CD14-positive monocyte (primary cell): ENCODE results near the gene FAM50B. TPM values are rescaled to one million over a fixed set of nuclear protein-coding genes. Genes with fewer than 3 reads are reported as not detected.

Source experiments
- DNase-seq, 3 donors: peaks; one replicate each; pipeline ENCODE4 v3.0.0-alpha.2; 2011 to 2022
- H2AFZ ChIP-seq: 2 replicates; pipeline ENCODE4 v1.6.0; 2012; ENCODE audit warnings: mild to moderate bottlenecking, low read depth, low read length, inconsistent platforms; ENCODE audit not compliant: insufficient read depth, poor library complexity, severe bottlenecking
- H3K27ac ChIP-seq, 2 donors: 1 replicate in 1 of 2; 2 replicates in 1 of 2; pipeline ENCODE4 v1.5.1; 2012 to 2013; ENCODE audit warnings: low read length in 2 of 2, control low read depth in 1 of 2, inconsistent platforms in 1 of 2, low read depth in 1 of 2, mild to moderate bottlenecking in 1 of 2
- H3K27me3 ChIP-seq, 2 donors: one replicate each; pipeline versions ENCODE4 v1.6.0 to v1.6.1; 2011 to 2013; ENCODE audit warnings: low read length in 2 of 2; ENCODE audit not compliant: control insufficient read depth in 2 of 2, insufficient read depth in 2 of 2
- H3K36me3 ChIP-seq, 2 donors: replicated peaks in 1 of 2; 1 replicate in 1 of 2; 2 replicates in 1 of 2; pipeline versions ENCODE4 v1.5.1 to v1.6.1; 2012 to 2013; ENCODE audit warnings: low read length in 2 of 2, control low read depth in 1 of 2, inconsistent platforms in 1 of 2, mild to moderate bottlenecking in 1 of 2; ENCODE audit not compliant: insufficient read depth in 2 of 2, control insufficient read depth in 1 of 2
- H3K4me1 ChIP-seq, 2 donors: 1 replicate in 1 of 2; 2 replicates in 1 of 2; pipeline versions ENCODE4 v1.5.1 to v1.6.1; 2012 to 2013; ENCODE audit warnings: low read length in 2 of 2, control low read depth in 1 of 2, inconsistent platforms in 1 of 2, mild to moderate bottlenecking in 1 of 2, moderate library complexity in 1 of 2; ENCODE audit not compliant: insufficient read depth in 2 of 2, control insufficient read depth in 1 of 2
- H3K4me2 ChIP-seq: replicated peaks from 2 replicates; pipeline ENCODE3; 2012; ENCODE audit warnings: low read length, moderate library complexity, mild to moderate bottlenecking; ENCODE audit not compliant: poor library complexity, severe bottlenecking; ENCODE audit errors: extremely low read depth
- H3K4me3 ChIP-seq, 3 experiments: fragments of 200-600 bp in 1 of 3; sonication (generic) in 1 of 3; replicated peaks in 1 of 3; 1 replicate in 2 of 3; 2 replicates in 1 of 3; pipeline ENCODE4 v1.5.1; 2011 to 2013; ENCODE audit warnings: low read length in 3 of 3, mild to moderate bottlenecking in 3 of 3, control low read depth in 2 of 3, low read depth in 2 of 3, inconsistent platforms in 1 of 3, moderate library complexity in 1 of 3
- H3K79me2 ChIP-seq: 2 replicates; pipeline ENCODE4 v1.6.0; 2012; ENCODE audit warnings: mild to moderate bottlenecking, control low read depth, inconsistent platforms, low read length, moderate library complexity; ENCODE audit not compliant: insufficient read depth
- H3K9ac ChIP-seq: 2 replicates; pipeline ENCODE4 v1.6.0; 2017; ENCODE audit warnings: low read length, mild to moderate bottlenecking; ENCODE audit not compliant: insufficient read depth, poor library complexity, severe bottlenecking
- H3K9me3 ChIP-seq, 2 donors: replicated peaks in 1 of 2; 1 replicate in 1 of 2; 2 replicates in 1 of 2; pipeline versions ENCODE4 v1.5.1 to v1.6.1; 2012 to 2013; ENCODE audit warnings: low read length in 2 of 2, control low read depth in 1 of 2; ENCODE audit not compliant: control insufficient read depth in 1 of 2, insufficient read depth in 1 of 2
- H4K20me1 ChIP-seq: 2 replicates; pipeline ENCODE4 v1.6.0; 2012; ENCODE audit warnings: mild to moderate bottlenecking, low read length, control low read depth, moderate library complexity; ENCODE audit not compliant: insufficient read depth
- H3K27ac Mint-ChIP-seq, 7 donors: one replicate each; pipeline ENCODE4 v1.8.0; 2020; ENCODE audit warnings: mild to moderate bottlenecking in 7 of 7, mixed read lengths in 7 of 7, moderate library complexity in 6 of 7, inconsistent platforms in 2 of 7
- H3K27me3 Mint-ChIP-seq, 3 donors: one replicate each; pipeline ENCODE4 v1.8.0; 2021 to 2022; ENCODE audit warnings: low read depth in 3 of 3, mild to moderate bottlenecking in 3 of 3, mixed read lengths in 3 of 3, moderate library complexity in 3 of 3, inconsistent platforms in 1 of 3
- H3K36me3 Mint-ChIP-seq, 2 donors: one replicate each; pipeline ENCODE4 v1.8.0; 2020; ENCODE audit warnings: mixed read lengths in 2 of 2, inconsistent platforms in 1 of 2, mild to moderate bottlenecking in 1 of 2
- H3K4me1 Mint-ChIP-seq: one replicate; pipeline ENCODE4 v1.8.0; 2020; ENCODE audit warnings: mild to moderate bottlenecking, mixed read lengths
- H3K4me3 Mint-ChIP-seq, 2 donors: one replicate each; pipeline ENCODE4 v1.8.0; 2020; ENCODE audit warnings: mild to moderate bottlenecking in 2 of 2, mixed read lengths in 2 of 2, moderate library complexity in 1 of 2
- H3K9me3 Mint-ChIP-seq, 7 donors: one replicate each; pipeline ENCODE4 v1.8.0; 2020 to 2022; ENCODE audit warnings: mixed read lengths in 7 of 7, mild to moderate bottlenecking in 6 of 7, moderate library complexity in 6 of 7, inconsistent platforms in 2 of 7
- WGBS: methylation state at CpG from one replicate; pipeline ENCODE4 v1.1.5; 2013; ENCODE audit warnings: missing lambda C conversion rate; ENCODE audit not compliant: insufficient coverage; 5-methylcytosine and 5-hydroxymethylcytosine counted together
- intact Hi-C, 2 donors: fragments of 100-400 bp; cut with micrococcal nuclease; formaldehyde crosslinking; loops; one replicate each; pipeline versions ENCODE4 v1.15.0 to v1.15.1; 2023
- polyA plus RNA-seq, 3 donors: library from polyadenylated mRNA; depleted of rRNA in 1 of 3; unstranded in 2 of 3; stranded (reverse) in 1 of 3; fragments of 300-500 nt in 2 of 3; fragments of >200 nt in 1 of 3; fragmentation: Illumina TruSeq in 2 of 3; gene quantifications; 1 replicate in 2 of 3; 2 replicates in 1 of 3; pipeline ENCODE4 v1.2.3, GENCODE V29; 2012 to 2021
- TF ChIP-seq, protein P1 (sequence below): fragments of 200-600 bp; IDR thresholded peaks from one replicate; pipeline ENCODE4 v1.8.0; 2022; ENCODE audit warnings: antibody characterized with exemption, mild to moderate bottlenecking

Gene FAM50B
- polyA plus RNA-seq, 3 donors = 1.8 to 3.3 (median 3.0) TPM

DNA sequence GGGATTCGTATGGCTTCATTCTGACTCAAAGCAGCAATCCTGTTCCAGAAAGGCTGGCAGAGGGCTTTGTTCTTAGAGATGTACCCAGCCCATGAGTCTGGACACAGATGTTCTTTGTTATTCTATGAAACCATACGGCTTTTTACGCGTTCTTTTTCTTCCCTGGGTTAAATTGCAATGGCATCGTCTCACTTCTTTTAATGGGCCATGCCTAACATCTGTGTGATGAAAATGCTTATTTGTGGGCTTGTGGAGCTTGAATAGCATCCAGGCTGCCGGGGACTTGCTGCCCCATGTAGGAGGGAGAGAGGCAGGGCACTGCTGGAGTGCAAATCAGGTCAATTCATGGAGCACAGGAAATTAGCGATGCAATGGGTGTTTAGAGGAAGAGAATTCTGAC is 19.4 kb downstream of the FAM50B start:
- H2AFZ ChIP-seq = no peak overlapping the region
- WGBS = 99% methylated on average over 6 of the region's 7 CpGs
- no peaks in the 10 kb centered on the region for H3K9me3 ChIP-seq
- no peak for DNase-seq
- H3K79me2 ChIP-seq = no peaks in the 10 kb centered on the region
- H3K4me1 ChIP-seq = no peaks in the 10 kb centered on the region
- H3K27ac Mint-ChIP-seq = no peak overlapping the region
- H3K27me3 Mint-ChIP-seq = peaks cover 2 to 5% (median 3%) of the 10 kb centered on the region in 3 donors
- H3K4me2 ChIP-seq = no peak overlapping the region
- H4K20me1 ChIP-seq = no peaks in the 10 kb centered on the region
- no peaks in the 10 kb centered on the region for H3K36me3 ChIP-seq
- H3K9ac ChIP-seq = no peak overlapping the region
- no peaks in the 10 kb centered on the region for H3K27me3 ChIP-seq
- H3K36me3 Mint-ChIP-seq = no peaks in the 10 kb centered on the region
- H3K27ac ChIP-seq = no peak overlapping the region
- no peaks in the 10 kb centered on the region for H3K4me1 Mint-ChIP-seq
- H3K4me3 ChIP-seq = no peak overlapping the region
- TF ChIP-seq, protein P1, sequence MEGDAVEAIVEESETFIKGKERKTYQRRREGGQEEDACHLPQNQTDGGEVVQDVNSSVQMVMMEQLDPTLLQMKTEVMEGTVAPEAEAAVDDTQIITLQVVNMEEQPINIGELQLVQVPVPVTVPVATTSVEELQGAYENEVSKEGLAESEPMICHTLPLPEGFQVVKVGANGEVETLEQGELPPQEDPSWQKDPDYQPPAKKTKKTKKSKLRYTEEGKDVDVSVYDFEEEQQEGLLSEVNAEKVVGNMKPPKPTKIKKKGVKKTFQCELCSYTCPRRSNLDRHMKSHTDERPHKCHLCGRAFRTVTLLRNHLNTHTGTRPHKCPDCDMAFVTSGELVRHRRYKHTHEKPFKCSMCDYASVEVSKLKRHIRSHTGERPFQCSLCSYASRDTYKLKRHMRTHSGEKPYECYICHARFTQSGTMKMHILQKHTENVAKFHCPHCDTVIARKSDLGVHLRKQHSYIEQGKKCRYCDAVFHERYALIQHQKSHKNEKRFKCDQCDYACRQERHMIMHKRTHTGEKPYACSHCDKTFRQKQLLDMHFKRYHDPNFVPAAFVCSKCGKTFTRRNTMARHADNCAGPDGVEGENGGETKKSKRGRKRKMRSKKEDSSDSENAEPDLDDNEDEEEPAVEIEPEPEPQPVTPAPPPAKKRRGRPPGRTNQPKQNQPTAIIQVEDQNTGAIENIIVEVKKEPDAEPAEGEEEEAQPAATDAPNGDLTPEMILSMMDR = no peak
- intact Hi-C loops = no loop called here
- no peak overlapping the region for H3K4me3 Mint-ChIP-seq
- H3K9me3 Mint-ChIP-seq = peaks cover 0 to 4% (median 2%) of the 10 kb centered on the region in 7 donors

DNA sequence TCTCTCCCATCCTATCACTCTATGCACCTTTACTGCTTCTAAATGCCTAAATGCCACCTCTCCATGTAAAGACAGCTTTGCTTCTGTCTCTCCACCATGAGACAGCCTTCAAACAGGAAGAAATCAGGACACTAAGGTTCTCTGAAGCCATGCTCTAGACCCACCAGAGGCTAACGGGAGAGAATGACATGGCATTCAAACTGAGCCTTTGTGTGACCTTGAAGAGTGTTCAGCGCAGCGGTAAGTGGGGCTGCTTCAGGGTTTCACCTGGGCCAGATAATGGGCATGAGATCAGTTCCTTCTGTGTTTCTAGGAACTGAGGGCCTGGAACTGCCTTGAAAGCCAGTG is 20.1 kb downstream of the FAM50B start:
- H4K20me1 ChIP-seq = no peaks in the 10 kb centered on the region
- Mint-ChIP-seq H3K27me3 (peaks cover 2 to 5% (median 3%) of the 10 kb centered on the region in 3 donors), H3K9me3 (peaks cover 0 to 4% (median 2%) of the 10 kb centered on the region in 7 donors), H3K27ac (no peak overlapping the region), H3K4me1 (no peaks in the 10 kb centered on the region), H3K36me3 (no peaks in the 10 kb centered on the region), H3K4me3 (no peak overlapping the region)
- intact Hi-C loops = no loop called here
- no peak overlapping the region for H3K27ac ChIP-seq
- no peaks in the 10 kb centered on the region for H3K9me3 ChIP-seq
- no peaks in the 10 kb centered on the region for H3K79me2 ChIP-seq
- no peak overlapping the region for H3K4me2 ChIP-seq
- no peaks in the 10 kb centered on the region for H3K27me3 ChIP-seq
- no peaks in the 10 kb centered on the region for H3K36me3 ChIP-seq
- WGBS = 98% methylated on average over 3 of the region's 3 CpGs
- no peak overlapping the region for H3K4me3 ChIP-seq
- DNase-seq = no peak
- H3K9ac ChIP-seq = no peak overlapping the region
- H2AFZ ChIP-seq = no peak overlapping the region
- no peaks in the 10 kb centered on the region for H3K4me1 ChIP-seq
- TF ChIP-seq, protein P1 = no peak
